CD4-positive, CD25-positive, alpha-beta regulatory T cell (primary cell): Measurements from ENCODE around the gene TBC1D22A. TPM values are rescaled to one million over a fixed set of nuclear protein-coding genes. Genes with fewer than 3 reads are reported as not detected.

Experiments
- polyA plus RNA-seq, 4 donors: library from polyadenylated mRNA; unstranded; fragments of 300-500 nt; fragmentation: Illumina TruSeq; gene quantifications; one replicate each; pipeline ENCODE4 v1.2.3, GENCODE V29; 2021
- total RNA-seq: library from RNA; stranded (reverse); gene quantifications from one replicate; pipeline ENCODE4 v1.2.3, GENCODE V29; 2022

The TBC1D22A gene
- total and polyA plus RNA-seq, 5 donors from 2014 or later, result 19.8 to 42.5 (median 24.3) TPM

Other genes starting within 250 kb of the TBC1D22A start
- 0.76 TPM for gene CELSR1, start 225.0 kb upstream of the TBC1D22A start, total RNA-seq
- 1 to 10 TPM in 1 of 4 donors, under 1 TPM in 2, not detected in 1; 0.10 to 1.4 (median 0.14) TPM for gene CELSR1, start 225.0 kb upstream of the TBC1D22A start, polyA plus RNA-seq
- 43.6 TPM for gene GRAMD4, start 142.3 kb upstream of the TBC1D22A start, total RNA-seq
- 1 to 10 TPM; 7.0 to 9.8 (median 7.3) TPM for gene GRAMD4, start 142.3 kb upstream of the TBC1D22A start, polyA plus RNA-seq
- 105 TPM for gene CERK, start 24.4 kb upstream of the TBC1D22A start, total RNA-seq
- gene CERK, start 24.4 kb upstream of the TBC1D22A start, polyA plus RNA-seq, result 10 to 100 TPM; 75.5 to 94.3 (median 81.5) TPM